GM18526 (cell line): Measurements from ENCODE around the gene MRPS27.

ENCODE experiments used
- POLR2A ChIP-seq: IDR thresholded peaks from 3 replicates; pipeline ENCODE4 v1.6.1; 2011; ENCODE audit not compliant: insufficient read length; ENCODE audit errors: extremely low read depth

MRPS27 gene

GRCh38 chr5:72170101-72170500 lies 149.9 kb downstream of the MRPS27 start:
- no peak for TF ChIP-seq POLR2A
